ENCODE results near the gene TMEM254.
"Not testable (repeated sequence)": the region's sequence is repeated elsewhere in the genome, so short reads cannot be mapped to it uniquely, and the experiment has no call there.

TMEM254 gene

DNA sequence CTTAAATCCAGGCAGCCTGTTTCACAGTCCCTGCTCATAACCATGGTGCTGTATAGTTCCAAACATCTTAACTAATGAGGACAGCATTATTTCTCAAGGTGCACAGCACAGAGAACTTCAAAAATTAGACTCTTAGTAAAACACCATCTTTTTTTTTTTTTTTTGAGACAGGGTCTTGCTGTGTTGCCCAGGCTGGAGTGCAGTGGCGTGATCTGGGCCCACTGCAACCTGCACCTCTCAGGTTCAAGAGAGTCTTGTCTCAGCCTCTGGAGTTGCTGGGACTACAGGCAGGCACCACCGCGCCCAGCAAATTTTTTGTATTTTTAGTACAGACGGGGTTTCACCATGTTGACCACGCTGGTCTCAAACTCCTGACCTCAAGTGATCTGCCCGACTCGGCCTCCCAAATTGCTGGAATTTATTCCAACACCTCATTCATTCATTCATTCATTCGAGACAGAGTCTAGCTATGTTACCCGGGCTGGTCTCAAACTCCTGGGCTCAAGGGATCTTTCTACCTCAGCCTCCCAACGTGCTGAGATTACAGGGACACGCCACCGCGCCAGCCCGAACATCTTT, 507 bp upstream of the TMEM254 start:
- DNase-seq (ENCODE audit: low spot score), result no peak

DNA sequence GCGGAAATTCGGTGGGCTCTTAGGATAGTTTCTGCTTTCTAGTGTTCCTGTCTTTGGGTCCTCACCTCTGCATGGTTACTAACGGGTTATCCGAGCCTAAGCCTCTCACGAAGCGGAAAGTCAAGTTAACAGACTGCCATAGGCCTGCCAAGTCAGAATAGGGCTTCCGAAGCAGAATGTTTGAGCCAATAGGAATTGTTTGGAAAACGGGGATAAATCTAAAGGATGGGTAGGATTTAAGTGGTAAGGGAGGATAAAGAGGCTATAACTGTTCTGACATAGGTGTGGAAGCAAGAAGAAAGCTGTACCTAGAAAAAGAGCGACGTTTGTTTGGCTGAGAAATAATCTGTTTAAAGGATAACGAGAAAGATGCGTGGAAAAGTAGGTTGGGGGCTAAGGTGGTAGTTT, 851 bp downstream of the TMEM254 start:
- DNase-seq (ENCODE audit: low spot score), result no peak

DNA sequence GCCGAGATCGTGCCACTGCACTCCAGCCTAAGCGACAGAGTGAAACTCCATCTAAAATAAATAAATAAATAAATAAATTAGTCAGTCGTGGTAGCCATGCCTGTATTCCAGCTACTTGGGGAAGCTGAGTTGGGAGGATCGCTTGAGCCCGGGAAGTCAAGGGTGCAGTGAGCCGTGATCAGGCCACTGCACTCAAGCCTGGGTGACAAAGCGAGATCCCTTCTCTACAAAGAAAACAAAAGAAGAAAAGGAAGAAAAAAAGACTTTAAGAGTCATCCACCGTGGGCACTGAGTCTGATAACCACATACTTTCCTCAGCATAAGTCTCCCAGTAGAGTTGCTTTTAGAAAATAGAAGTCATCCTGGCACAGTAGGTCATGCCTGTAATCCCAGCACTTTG, 2.6 kb downstream of the TMEM254 start:
- no peak for DNase-seq (ENCODE audit: low spot score)

DNA sequence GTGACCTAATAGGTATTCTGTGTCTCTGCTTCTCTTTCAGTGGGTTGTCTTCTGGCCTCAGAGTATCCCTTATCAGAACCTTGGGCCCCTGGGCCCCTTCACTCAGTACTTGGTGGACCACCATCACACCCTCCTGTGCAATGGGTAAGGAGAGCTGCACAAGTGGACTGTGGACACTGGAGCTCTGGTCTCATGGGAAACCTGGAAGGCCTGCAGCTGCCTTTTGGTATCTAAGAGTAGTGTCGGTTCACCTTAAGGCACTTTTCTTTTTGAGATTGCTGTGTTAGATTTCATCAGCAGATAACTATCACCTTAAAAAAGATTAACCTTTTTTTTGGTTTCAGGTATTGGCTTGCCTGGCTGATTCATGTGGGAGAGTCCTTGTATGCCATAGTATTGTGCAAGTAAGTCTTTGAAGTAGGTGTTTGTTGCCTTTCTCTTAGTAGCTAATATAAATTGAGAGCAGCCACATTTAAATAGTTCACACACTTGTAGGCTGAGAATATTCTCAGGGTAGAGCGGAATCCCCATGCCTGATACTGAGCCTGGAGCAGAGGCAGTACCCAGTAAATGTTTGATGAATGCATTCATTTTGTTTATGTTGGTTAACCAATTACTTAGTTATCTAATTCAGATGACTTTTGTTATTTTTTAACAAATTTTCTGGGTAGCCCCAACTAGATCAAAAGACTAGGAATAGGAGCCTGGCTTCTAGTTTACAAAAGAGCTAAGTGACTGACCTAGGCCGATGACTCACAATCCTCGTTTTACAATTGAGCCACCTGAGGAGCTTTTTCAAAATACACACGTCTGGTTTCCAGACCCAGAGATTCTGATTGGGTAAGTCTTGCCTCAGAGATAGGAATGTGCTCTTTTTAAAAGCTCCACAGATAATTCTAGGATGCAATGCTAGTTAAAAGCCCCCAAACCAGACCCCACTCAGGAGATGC, 3.6 kb downstream of the TMEM254 start:
- no peak for DNase-seq (ENCODE audit: low spot score)

DNA sequence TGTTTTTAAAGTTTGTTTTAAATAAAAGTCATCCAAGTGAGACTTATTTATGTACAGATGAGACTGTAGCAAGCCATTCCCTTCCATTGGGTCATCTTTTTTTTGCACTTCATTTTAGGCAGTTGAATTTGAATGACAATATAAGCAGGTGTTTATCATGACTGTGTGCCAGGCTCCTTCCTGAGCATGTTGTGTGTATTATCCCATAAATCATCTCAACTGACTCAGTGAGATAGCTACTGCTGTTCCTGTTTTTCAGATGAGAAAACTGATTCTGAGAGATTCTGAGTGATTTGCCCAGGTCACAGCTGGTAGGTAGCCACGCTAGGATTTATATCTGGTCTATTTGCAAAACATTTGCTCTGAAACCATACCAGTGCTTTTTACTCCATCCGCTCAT, 11.7 kb downstream of the TMEM254 start:
- no peak for DNase-seq (ENCODE audit: low spot score)

- no peak for DNase-seq (ENCODE audit: low spot score)
These were observed 15.8 kb downstream of the TMEM254 start for GRCh38 chr10:80094231-80094630.

DNA sequence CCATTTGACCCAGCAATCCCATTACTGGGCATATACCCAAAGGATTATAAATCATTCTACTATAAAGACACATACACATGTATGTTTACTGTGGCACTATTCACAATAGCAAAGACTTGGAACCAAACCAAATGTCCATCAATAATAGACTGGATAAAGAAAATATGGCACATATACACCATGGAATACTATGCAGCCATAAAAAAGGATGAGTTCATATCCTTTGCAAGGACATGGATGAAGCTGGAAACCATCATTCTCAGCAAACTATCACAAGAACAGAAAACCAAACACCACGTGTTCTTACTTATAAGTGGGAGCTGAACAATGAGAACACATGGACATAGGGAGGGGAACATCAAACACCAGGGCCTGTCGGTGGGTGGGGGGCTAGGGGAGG, 19.8 kb downstream of the TMEM254 start:
- not testable (repeated sequence) for DNase-seq (ENCODE audit: low spot score)

DNA sequence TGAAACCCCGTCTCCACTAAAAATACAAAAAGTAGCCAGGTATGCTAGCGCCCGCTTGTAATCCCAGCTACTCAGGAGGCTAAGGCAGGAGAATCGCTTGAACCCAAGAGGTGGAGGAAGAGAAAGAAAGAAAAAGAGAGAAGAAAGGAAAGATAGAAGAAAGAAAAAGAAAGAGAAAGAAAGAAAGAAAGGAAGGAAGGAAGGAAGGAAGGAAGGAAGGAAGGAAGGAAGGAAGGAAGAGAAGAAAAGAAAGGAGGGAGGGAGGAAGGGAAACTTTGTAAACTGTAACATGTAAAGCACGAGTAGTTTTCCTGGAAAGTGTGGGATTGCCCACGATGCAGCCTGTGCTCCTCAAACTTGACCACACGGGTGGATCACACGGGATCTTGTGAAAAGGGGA, 20.8 kb downstream of the TMEM254 start:
- not testable (repeated sequence) for DNase-seq (ENCODE audit: low spot score)

DNA sequence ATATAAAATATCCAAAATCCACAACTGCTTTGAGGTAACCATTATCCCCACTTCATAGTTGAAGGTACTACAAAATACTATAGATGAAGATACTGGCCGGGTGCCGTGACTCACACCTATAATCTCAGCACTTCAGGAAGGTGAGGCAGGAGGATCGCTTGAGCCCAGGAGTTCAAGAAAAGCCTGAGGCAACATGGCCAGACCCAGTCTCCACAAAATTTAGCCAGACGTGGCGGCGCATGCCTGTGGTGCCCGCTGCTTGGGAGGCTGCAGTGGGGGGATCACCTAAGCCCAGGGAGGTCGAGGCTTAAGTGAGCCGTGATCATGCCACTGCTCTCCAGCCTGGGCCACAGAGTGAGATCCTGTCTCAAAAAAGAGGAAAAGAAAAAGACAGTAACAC, 21.7 kb downstream of the TMEM254 start:
- DNase-seq (ENCODE audit: low spot score), result no peak

- DNase-seq (ENCODE audit: low spot score), result no peak
These were observed 22.6 kb downstream of the TMEM254 start for GRCh38 chr10:80100861-80101695.

DNA sequence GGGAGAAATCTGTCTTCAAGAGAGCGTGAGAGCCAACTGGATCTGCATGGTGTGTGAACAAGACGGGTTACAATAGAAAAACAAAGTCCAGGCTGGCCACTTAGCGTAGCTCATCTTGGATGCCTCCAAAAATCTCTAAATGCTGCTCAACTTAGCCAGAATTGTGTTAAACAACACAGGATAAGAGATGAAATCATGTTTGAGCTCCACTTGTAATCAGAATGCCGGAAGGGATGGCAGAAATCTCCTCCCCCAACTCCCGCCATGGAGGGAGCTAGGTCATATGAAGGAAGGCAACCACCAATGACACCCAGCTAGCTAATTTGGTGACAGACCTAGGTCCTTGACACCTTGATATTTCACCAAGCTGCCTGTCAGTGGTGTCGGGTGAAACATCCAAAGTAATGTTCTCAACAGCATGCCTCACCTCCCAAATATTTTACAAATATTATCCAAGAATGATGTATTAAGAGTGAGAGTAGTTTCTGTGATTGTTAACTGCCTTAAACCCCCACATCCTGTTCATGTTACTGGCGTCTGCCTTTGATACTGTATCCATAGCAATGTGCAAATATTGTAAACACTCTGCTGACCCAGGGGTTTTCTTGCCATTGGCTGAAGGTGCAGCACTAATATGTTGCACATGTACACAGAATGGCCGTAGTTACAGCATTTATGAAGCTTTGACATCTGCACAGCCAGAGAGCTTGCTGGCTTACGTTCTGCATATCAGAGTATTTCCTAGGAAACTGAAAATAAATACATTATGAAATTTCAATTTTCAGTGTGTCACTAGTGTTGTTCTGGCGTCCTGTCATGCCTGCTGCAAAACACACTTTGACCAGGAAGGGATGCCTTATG, 25.8 kb downstream of the TMEM254 start:
- DNase-seq (ENCODE audit: low spot score), result no peak

DNA sequence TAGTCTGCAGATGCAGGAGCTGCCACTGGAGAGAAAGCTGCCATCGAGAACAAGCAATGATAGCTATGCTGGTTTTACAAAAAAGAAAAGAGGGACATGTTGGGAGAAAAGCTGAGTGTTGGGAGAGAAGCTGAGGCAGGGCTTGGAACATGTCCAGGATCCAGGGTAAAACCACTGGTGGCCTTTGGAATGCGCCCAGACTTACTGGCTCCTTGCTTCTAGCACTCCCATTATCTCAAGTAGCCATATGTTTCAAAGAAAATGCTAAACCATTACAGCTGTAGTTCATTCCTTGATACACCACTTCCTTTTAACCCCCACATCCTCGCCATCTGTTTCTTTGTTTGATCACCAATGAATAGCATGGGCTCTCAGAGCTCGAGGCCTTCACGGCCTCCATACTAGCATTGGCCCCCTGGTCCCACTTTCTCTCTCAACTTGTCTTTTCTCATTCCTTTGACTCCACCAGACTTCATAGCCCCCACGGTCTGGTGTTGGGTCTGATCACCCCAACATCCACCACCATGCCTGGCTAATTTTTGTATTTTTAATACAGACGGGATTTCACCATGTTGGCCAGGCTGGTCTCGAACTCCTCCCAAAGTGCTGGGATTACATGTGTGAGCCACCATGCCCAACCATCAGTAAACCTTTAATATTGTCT, 30.2 kb downstream of the TMEM254 start:
- no peak for DNase-seq (ENCODE audit: low spot score)

DNA sequence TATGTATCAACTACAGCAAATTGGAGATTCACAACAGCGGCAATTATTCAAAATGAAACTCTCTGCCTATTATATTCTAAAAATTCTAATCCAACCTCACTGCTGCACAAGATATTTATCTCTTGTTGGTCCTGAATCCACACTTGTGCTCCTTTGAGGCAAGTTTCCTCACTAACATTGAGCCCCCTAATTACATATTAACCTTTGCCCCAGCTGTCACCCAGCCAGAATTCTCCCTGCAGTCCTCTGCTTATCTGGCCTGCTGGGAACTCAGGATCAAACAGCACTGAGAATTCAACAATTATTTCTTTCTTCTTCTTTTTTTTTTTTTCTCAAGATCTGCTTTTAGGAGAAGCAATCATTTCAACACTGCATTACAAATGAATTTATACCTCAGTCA, 32.5 kb downstream of the TMEM254 start:
- no peak for DNase-seq (ENCODE audit: low spot score)

- DNase-seq (ENCODE audit: low spot score), result no peak
These were observed 40.2 kb downstream of the TMEM254 start for GRCh38 chr10:80118669-80119068.

- DNase-seq (ENCODE audit: low spot score), result no peak
These were observed 43.7 kb downstream of the TMEM254 start for GRCh38 chr10:80122110-80122710.

GRCh38 chr10:80122746-80123145, 44.3 kb downstream of the TMEM254 start:
- DNase-seq (ENCODE audit: low spot score), result no peak

GRCh38 chr10:80126876-80127275, 48.4 kb downstream of the TMEM254 start:
- no peak for DNase-seq (ENCODE audit: low spot score)

- DNase-seq (ENCODE audit: low spot score), result no peak
These were observed 53.0 kb downstream of the TMEM254 start for GRCh38 chr10:80131499-80131901.

DNA sequence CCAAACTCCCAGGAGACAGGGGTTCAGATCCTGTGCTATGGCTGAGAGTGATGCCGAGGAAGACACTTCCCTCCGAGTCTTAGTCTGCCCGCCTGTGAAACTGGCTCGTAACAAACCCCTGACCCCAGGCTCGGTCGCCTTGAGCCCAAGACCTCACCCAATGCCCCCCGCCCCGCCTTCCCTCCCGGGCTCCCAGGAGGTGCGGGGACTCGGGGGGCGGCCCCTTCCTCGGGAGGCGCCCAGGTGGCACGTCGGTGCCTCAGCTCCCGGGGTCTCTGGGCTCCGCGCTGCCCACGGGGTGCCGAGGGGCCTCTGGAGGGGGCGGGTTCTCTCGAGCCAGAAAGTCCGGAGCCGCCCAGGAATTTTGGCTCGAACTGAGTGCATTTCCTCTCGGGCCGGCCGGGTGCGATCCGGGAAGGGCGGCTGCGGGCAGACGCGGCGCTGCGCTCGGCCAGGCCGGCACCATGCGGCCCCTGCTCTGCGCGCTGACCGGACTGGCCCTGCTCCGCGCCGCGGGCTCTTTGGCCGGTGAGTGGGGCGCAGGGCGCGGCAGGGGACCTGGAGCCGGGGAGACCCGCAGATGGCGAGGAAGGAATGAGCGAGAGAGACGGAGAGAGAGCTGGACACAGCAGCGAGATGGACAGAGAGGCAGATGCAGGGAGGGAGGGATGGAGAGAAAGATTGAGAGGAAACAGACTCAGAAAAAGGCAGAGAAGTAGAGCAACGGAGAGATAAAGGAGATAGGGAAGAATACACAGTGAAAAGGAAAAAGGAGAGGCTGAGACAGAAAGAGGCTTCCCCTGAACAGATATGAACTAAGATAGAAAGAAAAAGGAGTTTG, 54.1 kb downstream of the TMEM254 start, which contains the start of gene PLAC9:
PLAC9 (plus strand) TSS at position 432 of the 841 bp plus-strand sequence; CDS start at position 465, 33 bp downstream.
- DNase-seq (ENCODE audit: low spot score), result no peak

DNA sequence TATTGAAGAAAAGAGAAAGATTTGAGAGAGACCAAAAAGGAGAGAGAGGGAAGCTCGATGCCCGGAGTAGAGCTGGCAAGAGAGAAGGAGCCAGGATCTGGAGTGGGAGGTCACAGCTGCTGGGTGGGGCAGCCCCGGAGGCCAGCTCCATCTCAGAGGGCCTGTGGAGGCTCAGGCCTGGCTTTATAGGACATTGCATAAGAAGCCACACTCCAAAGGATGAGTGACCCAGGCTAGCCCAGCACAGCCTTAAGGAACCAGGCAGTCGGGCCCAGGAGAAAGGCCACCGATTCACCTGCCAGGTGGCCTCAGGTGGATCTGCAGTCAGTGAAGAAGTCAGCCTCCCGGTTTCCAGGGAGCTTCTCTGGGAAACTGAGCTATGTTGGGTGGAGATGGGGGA, 54.7 kb downstream of the TMEM254 start:
- no peak for DNase-seq (ENCODE audit: low spot score)

Data from LoVo (cell line).